GM18519 (cell line): ENCODE data around the gene GRK5.

ENCODE experiments used
- ATAC-seq: cut with Tn5 transposase; IDR thresholded peaks from one replicate; pipeline ENCODE4 v1.9.1; 2021; ENCODE audit warnings: mild to moderate bottlenecking, moderate library complexity; ENCODE audit not compliant: unreplicated experiment, low FRiP score

Gene GRK5

GRCh38 chr10:119394657-119395279 lies 187.4 kb downstream of the GRK5 start:
- no peak for ATAC-seq

- ATAC-seq, result no peak
Observed at GRCh38 chr10:119395280-119396007, 188.1 kb downstream of the GRK5 start.

- ATAC-seq, result no peak
Observed at GRCh38 chr10:119396008-119396708, 188.8 kb downstream of the GRK5 start.

GRCh38 chr10:119396709-119397071 lies 189.3 kb downstream of the GRK5 start:
- no peak for ATAC-seq

DNA sequence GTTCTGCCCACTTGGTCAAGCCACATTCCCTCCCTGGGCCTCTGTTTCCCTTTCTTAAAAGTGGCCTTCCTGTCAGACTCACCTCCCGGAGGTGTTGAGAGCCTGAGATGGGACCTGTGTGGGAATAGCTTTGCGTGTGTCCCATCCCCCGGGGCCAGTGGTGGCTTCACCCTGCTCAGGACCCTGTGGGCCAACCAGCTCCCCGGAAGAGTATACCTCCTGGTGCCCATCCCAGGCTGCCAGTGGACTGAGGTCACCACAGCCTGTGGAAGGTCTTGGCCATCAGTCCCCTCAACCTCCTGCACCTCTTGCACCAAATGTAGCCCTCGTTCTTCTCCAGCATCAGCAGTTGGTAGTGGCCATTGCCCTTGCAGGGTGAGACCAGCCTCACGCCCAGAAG lies 190.0 kb downstream of the GRK5 start:
- ATAC-seq, result no peak

DNA sequence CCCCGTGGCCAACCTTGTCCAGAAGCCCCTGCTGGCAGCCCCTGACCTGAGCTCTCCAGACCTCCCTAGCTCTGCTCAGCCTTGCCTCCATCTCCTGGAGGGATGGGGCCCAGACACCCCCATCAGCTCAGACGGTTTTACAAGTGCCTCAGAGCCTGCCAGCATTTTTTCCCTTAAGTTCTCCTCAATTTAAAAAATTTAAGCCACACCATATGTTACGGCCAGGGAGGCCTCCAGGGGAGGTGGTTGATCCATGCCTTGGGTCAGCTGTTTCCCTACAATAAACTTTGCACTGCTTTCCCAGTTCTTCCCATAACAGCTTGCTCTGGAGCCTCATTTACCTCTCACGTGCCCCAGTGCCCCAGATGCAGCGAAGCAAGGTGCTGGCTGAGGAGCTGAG lies 191.6 kb downstream of the GRK5 start:
- no peak for ATAC-seq

GRCh38 chr10:119399466-119399865 lies 192.1 kb downstream of the GRK5 start:
- no peak for ATAC-seq

DNA sequence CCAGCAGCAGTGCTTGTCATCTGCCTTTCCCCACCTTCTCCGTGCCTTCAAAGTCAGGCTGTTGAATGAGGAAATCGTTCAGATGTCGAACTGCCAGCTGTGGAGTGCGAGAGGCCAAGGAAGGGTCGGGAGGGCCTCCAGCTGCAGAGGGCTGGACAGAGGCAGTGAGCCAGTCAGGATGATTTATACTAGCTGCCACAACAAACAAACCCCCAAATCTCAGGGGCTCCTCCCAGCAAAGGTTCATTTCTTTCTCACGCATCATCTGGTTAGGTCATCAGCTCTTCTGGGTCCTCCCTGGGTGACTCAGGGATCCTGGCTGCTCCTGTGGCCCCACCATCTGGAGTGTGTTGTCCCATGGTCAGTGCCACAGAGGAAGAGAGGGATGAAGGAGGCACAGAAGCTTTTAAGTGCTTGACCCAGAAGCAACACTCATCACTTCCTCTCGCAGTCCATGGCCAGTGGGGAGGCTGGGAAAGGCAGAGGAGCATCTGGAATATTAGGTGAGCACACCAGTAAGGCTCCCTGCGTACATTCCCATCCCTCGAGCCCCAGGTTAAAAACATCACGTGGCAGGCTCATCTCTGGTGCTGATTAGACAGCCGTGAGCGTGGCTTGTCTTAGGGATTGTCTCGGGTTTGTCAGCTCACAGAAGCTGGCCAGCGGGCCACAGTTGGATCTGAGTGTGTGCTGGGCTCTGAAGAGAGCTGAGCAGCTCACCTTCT lies 194.5 kb downstream of the GRK5 start:
- no peak for ATAC-seq

DNA sequence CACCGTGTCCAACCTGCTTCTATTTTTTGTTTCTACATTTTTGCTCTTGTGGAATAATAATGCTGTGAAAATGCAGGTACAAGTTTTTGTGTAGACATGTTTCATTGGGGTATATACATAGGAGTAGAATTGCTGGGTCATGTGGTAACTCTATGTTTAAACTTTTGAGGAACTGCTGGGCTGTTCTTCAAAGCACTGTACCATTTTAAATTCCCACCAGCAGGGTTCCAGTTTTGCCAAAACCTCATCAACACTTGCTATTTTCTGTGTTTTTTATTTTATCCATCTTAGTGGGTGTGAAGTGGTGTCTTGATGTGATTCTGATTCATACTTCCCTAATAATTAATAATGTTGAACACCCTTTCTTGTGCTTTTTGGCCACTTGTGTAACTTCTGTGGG lies 196.6 kb downstream of the GRK5 start:
- ATAC-seq, result no peak

GRCh38 chr10:119404719-119405519 lies 197.5 kb downstream of the GRK5 start:
- no peak for ATAC-seq

DNA sequence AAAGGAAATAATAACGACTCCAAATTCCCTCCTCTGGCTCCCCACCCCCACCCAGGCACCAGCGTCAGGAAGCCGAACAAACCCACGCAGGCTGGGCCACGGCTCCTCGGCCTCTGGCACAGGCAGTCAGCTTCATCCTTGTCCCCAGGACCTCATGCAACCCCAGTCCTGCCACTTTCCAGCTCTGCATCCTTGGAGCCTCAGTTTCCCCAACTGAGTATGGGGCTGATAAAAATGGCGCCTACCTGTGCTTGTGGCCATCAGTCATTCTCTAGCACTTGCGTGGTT lies 198.1 kb downstream of the GRK5 start:
- ATAC-seq, result no peak

GRCh38 chr10:119406137-119406536 lies 198.8 kb downstream of the GRK5 start:
- ATAC-seq, result no peak

DNA sequence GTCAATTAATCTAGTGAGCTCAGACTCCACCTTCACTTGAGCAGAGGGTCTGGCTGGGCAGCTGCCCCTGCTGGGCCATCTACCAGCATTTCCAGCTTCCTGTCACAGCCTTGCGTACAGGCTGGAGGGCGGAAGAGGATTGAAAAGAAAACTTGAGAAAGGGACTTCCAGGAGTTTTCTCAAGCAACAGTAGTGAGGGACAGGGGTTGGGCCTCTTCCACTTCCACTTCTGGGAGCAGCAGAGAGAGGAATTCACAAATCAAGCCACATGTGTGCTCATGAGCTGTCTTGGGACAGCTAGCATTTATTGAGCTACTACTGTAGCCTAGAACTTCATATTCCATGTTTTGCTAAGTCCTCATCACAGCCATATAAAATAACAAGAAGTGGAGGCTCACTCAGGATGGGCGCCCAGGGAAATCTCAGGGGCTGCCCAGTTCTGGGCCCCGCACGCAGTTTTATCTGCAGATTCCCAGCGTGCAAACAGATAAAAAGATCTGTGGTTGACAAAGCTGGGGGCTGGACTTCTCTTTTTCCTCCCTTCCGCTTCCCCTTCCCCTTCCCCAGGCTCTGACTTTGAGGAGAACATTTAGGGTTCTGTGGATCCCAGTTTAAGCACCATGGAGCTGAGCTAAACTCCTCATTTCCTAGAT lies 199.4 kb downstream of the GRK5 start:
- ATAC-seq, result no peak

DNA sequence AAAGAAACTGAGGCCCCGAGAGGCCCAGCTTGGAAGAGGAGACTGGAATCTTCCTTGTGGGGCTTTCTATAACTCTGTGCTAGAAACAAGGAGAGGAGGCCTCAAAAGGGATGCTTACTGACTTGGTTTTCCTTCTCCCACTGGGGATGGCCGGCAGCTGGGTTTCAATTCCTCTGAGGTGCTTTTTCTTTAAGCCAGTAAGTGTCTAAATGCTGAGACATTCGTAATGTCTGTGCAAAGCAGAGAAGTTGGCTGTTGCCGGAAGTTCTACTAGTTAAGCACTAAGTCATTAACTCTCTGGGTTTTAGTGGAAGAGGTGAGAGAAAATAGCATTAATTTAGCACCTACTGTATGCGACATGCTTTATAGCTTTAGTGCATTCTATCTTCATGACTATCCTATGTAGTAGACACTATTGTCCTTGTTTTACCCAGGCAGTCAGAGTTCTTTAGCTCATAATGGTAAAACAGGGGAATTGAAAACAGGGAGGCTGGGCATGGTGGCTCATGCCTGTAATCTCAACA lies 199.9 kb downstream of the GRK5 start:
- ATAC-seq, result no peak

DNA sequence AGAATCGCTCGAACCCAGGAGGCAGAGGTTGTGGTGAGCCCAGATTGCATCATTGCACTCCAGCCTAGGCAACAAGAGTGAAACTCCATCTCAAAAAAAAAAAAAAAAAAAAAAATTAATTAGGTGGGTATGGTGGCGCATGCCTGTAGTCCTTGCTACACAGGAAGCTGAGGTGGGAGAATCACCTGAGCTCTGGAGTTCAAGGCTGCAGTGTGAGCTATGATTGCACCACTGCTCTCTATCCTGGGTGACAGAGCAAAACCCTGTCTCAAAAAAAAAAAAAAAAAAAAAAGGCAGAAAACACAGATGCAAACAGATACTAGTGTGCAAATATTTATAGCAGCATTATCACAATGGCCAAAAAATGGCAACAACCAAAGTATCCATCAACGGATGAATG lies 200.7 kb downstream of the GRK5 start:
- ATAC-seq, result no peak

DNA sequence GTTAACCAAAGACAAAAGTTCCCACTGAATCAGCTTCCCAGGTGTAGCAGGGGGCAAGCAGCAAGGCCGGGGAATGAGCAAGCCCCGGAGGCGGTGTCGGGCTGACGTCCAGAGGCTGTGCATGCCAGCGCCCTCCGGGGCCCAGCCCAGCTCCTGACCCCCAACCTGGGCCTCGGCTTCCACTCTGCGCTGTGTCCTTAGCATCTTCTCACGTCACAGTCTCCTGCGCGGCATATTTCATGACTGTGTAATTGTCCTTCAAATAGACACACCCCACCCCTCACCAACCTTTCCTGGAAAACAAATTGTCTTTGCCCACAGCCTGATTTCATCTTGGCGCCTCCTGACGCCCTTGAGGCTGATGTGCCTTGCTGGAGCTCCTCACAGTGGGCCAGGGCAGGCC lies 201.6 kb downstream of the GRK5 start:
- ATAC-seq, result no peak

DNA sequence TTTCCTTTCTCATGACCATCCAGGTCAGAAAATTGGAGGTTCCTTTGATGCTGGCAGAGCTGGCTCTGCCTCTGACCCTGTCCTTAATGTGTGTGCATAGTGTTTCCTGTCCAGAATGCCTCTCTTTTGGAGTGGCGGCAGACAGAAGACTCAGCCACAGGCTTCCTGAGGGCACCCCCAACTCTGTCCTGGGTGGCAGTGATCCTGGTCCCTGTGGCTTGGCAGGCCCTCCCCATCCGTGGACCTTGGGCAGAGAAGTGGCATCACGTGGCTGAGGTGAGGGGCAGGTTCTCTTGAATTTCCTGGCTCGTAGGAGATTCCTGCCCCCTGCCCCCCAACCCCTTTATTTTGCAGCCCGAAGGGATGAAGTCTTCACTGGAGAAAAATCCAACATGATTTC lies 202.0 kb downstream of the GRK5 start:
- ATAC-seq, result no peak

DNA sequence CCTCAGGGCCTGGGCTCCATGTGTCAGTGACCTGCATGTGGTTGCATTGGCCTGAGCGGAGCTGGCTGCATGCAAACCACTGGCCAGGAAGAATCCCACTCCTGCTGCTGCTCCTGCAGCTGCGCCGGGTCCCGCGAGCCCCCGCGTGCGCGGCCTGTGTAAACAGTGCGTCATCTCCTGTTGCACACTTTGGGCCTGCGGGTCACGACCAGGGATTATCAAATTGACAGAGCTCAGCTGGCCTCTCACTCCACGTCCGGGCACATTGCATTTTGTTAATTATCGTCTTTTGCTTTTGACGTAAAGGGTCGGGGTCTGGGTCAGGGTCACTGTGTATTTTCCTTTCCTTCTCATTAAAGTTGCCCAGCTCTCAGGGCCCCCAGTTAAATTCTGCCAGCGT lies 202.5 kb downstream of the GRK5 start:
- no peak for ATAC-seq

GRCh38 chr10:119410361-119411116 lies 203.2 kb downstream of the GRK5 start:
- no peak for ATAC-seq
